Astrocyte (in vitro differentiated cells and primary cell): Measurements from ENCODE around the gene FBLN2. TPM values are rescaled to one million over a fixed set of nuclear protein-coding genes. Genes with fewer than 3 reads are reported as not detected.

Source experiments
- DNase-seq: peaks from one replicate; pipeline ENCODE4 v3.0.0-alpha.2; 2010; ENCODE audit warnings: low read depth
- FAIRE-seq: peaks from 2 replicates; lab custom pipeline; 2011; peaks lifted over from hg19 to GRCh38; lab: Jason Lieb, UNC
- H2AFZ ChIP-seq: 2 replicates; pipeline ENCODE4 v1.6.0; 2012; ENCODE audit warnings: low read depth, low read length, inconsistent platforms
- H3K27ac ChIP-seq: 2 replicates; pipeline ENCODE4 v1.5.1; 2011; ENCODE audit warnings: low read depth, low read length, inconsistent platforms
- H3K27me3 ChIP-seq: 2 replicates; pipeline ENCODE4 v1.6.0; 2011; ENCODE audit warnings: low read length, inconsistent platforms; ENCODE audit not compliant: insufficient read depth
- H3K36me3 ChIP-seq: 2 replicates; pipeline ENCODE4 v1.5.1; 2011; ENCODE audit warnings: low read length, inconsistent platforms; ENCODE audit not compliant: insufficient read depth
- H3K4me1 ChIP-seq: 2 replicates; pipeline ENCODE4 v1.5.1; 2011; ENCODE audit warnings: low read length, inconsistent platforms; ENCODE audit not compliant: insufficient read depth
- H3K4me2 ChIP-seq: 2 replicates; pipeline ENCODE4 v1.6.0; 2012; ENCODE audit warnings: low read length, inconsistent platforms
- H3K4me3 ChIP-seq: 2 replicates; pipeline ENCODE4 v1.5.1; 2011; ENCODE audit warnings: low read depth, mild to moderate bottlenecking, low read length, inconsistent platforms; ENCODE audit not compliant: insufficient read depth
- H3K79me2 ChIP-seq: 2 replicates; pipeline ENCODE4 v1.6.0; 2012; ENCODE audit warnings: mild to moderate bottlenecking, low read length, inconsistent platforms; ENCODE audit not compliant: insufficient read depth
- H3K9ac ChIP-seq: 2 replicates; pipeline ENCODE4 v1.6.0; 2012; ENCODE audit warnings: mild to moderate bottlenecking, low read length, inconsistent platforms
- H3K9me3 ChIP-seq: 2 replicates; pipeline ENCODE4 v1.5.1; 2012; ENCODE audit warnings: low read depth, mild to moderate bottlenecking, low read length, inconsistent platforms; ENCODE audit not compliant: insufficient read depth
- H4K20me1 ChIP-seq: 2 replicates; pipeline ENCODE4 v1.6.0; 2012; ENCODE audit warnings: low read length, inconsistent platforms; ENCODE audit not compliant: insufficient read depth
- H3K27ac Mint-ChIP-seq: one replicate; pipeline ENCODE4 v1.8.0; 2021; ENCODE audit warnings: mild to moderate bottlenecking, mixed read lengths; ENCODE audit not compliant: unreplicated experiment
- H3K27me3 Mint-ChIP-seq: one replicate; pipeline ENCODE4 v1.8.0; 2021; ENCODE audit warnings: low read depth, mixed read lengths; ENCODE audit not compliant: unreplicated experiment
- H3K36me3 Mint-ChIP-seq: one replicate; pipeline ENCODE4 v1.8.0; 2021; ENCODE audit warnings: low read depth, mixed read lengths; ENCODE audit not compliant: unreplicated experiment
- H3K4me1 Mint-ChIP-seq: one replicate; pipeline ENCODE4 v1.8.0; 2021; ENCODE audit warnings: low read depth, mixed read lengths; ENCODE audit not compliant: unreplicated experiment
- H3K4me3 Mint-ChIP-seq: one replicate; pipeline ENCODE4 v1.8.0; 2021; ENCODE audit warnings: mild to moderate bottlenecking, moderate library complexity, mixed read lengths; ENCODE audit not compliant: unreplicated experiment
- H3K9me3 Mint-ChIP-seq: one replicate; pipeline ENCODE4 v1.8.0; 2021; ENCODE audit warnings: mild to moderate bottlenecking, mixed read lengths; ENCODE audit not compliant: unreplicated experiment
- EZH2 ChIP-seq: IDR thresholded peaks from 2 replicates; pipeline ENCODE4 v1.6.1; 2012; ENCODE audit warnings: mild to moderate bottlenecking, low read length, inconsistent platforms; ENCODE audit not compliant: insufficient read depth
- total RNA-seq: library from RNA; stranded (reverse); gene quantifications from 2 replicates; pipeline ENCODE4 v1.2.1, GENCODE V29; 2021
- TF ChIP-seq, protein P1 (sequence below): IDR thresholded peaks from 2 replicates; pipeline ENCODE4 v1.5.1; 2011; ENCODE audit warnings: low read depth, mild to moderate bottlenecking, inconsistent platforms, low read length, moderate library complexity; ENCODE audit not compliant: insufficient read depth

FBLN2 gene
- total RNA-seq, 1 donor from 2014 or later = 36.6 TPM

DNA sequence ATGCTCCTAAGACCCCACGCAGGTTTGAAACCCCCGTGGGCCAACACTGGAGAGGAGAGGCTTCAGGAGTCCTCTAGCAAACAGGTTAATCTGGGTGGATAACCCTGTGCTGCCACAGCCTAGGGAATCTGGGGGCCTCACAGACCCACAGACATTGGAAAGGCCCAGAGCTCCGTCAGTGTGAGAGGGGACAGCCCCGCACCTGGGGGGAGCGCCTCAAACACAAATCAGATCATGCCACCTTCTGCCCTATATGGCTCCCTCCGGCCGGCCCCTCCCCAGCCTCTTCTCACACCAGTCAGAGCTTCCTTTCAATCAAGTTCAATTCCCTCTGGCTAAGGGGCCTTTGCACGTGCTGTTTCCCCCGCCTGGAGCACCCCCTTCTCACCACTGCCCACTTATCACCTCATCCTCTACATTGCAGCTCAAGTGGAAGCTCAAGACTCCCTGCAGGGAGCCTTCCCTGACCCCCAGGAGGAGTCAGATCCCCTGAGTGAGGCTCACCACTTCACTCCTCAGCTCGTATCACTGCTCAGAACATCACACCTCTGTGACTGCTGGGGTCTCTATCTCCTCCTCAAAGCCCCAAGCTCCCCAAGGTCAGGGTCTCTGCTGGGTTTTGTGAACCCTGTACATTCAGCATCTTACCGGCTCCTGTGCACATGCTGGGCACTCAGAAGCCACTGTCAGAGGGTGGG lies 24.1 kb downstream of the FBLN2 start:
- Histone ChIP-seq H2AFZ (no peak overlapping the region), H3K27me3 (no peaks in the 10 kb centered on the region), H3K27ac (no peak overlapping the region), H4K20me1 (no peaks in the 10 kb centered on the region), H3K36me3 (no peaks in the 10 kb centered on the region), H3K79me2 (no peaks in the 10 kb centered on the region), H3K9ac (no peak overlapping the region), H3K4me1 (peaks cover 14% of the 10 kb centered on the region), H3K4me3 (no peak overlapping the region), H3K4me2 (no peak overlapping the region), H3K9me3 (no peaks in the 10 kb centered on the region)
- H3K36me3 Mint-ChIP-seq = peaks cover 1% of the 10 kb centered on the region
- peaks cover 19% of the 10 kb centered on the region for H3K27me3 Mint-ChIP-seq
- H3K4me1 Mint-ChIP-seq = peaks cover 16% of the 10 kb centered on the region
- H3K9me3 Mint-ChIP-seq = no peaks in the 10 kb centered on the region
- TF ChIP-seq, protein P1, sequence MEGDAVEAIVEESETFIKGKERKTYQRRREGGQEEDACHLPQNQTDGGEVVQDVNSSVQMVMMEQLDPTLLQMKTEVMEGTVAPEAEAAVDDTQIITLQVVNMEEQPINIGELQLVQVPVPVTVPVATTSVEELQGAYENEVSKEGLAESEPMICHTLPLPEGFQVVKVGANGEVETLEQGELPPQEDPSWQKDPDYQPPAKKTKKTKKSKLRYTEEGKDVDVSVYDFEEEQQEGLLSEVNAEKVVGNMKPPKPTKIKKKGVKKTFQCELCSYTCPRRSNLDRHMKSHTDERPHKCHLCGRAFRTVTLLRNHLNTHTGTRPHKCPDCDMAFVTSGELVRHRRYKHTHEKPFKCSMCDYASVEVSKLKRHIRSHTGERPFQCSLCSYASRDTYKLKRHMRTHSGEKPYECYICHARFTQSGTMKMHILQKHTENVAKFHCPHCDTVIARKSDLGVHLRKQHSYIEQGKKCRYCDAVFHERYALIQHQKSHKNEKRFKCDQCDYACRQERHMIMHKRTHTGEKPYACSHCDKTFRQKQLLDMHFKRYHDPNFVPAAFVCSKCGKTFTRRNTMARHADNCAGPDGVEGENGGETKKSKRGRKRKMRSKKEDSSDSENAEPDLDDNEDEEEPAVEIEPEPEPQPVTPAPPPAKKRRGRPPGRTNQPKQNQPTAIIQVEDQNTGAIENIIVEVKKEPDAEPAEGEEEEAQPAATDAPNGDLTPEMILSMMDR = no peak
- TF ChIP-seq EZH2 = no peak
- H3K4me3 Mint-ChIP-seq = no peak overlapping the region
- H3K27ac Mint-ChIP-seq = peak overlapping the region; percentile 53
- FAIRE-seq (no peak), DNase-seq (no peak)

DNA sequence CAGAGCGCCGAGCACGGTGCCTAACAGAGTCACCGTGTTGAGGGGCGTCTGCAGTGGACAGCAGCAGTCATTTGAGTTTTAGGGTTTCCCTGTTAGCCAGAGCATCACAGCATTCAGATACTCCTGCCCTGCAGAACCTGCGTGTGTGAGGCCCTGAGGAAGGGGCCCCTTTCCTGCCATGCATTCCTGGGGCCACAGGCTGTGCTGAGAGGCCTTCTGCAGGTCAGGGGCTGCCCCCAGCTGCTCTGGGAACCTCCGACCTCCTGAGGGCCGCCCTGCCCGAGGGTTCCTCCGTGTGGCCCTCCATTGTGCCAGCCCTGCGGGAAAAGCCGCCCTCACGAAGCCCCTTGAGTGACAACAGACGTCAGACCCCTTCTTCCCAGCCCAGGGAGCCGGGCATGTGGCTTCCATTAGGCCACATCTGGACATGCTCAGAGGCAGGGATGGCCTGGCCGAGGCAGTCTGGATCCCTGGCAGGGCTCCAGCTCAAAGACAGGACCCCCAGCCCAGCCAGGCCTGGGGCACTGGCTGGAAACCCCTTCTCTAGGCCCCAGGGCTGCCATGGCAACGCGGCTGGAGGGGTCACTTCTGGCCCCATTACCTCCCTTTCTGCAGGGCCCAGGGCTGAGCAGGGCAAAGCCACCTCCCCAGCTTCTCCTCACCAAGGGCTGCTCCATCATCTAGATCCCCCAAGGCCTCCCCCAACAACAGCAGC lies 25.3 kb downstream of the FBLN2 start:
- DNase-seq (no peak), FAIRE-seq (no peak)
- Histone ChIP-seq H3K27ac (no peak overlapping the region), H3K27me3 (no peaks in the 10 kb centered on the region), H3K4me1 (peaks cover 14% of the 10 kb centered on the region), H3K9me3 (no peaks in the 10 kb centered on the region), H2AFZ (no peak overlapping the region), H3K79me2 (no peaks in the 10 kb centered on the region), H3K4me3 (no peak overlapping the region), H4K20me1 (no peaks in the 10 kb centered on the region), H3K9ac (no peak overlapping the region), H3K4me2 (peak overlapping the region; percentile 45), H3K36me3 (no peaks in the 10 kb centered on the region)
- H3K27ac Mint-ChIP-seq = no peak overlapping the region
- no peak for TF ChIP-seq EZH2
- TF ChIP-seq, protein P1 = no peak
- H3K4me1 Mint-ChIP-seq = peaks cover 17% of the 10 kb centered on the region
- H3K9me3 Mint-ChIP-seq = no peaks in the 10 kb centered on the region
- H3K36me3 Mint-ChIP-seq = no peaks in the 10 kb centered on the region
- no peak overlapping the region for H3K4me3 Mint-ChIP-seq
- H3K27me3 Mint-ChIP-seq = peaks cover 11% of the 10 kb centered on the region
